AG09319 (cell line): ENCODE measurements around the gene MAPKAP1.

Source experiments
- DNase-seq: peaks from one replicate; pipeline ENCODE4 v3.0.0-alpha.2; 2010; ENCODE audit warnings: low read depth; ENCODE audit errors: extremely low read depth
- TF ChIP-seq, protein P1 (sequence below): IDR thresholded peaks from 2 replicates; pipeline ENCODE4 v1.5.1; 2011; ENCODE audit warnings: low read depth, mild to moderate bottlenecking, inconsistent platforms, low read length, moderate library complexity

The MAPKAP1 gene

DNA sequence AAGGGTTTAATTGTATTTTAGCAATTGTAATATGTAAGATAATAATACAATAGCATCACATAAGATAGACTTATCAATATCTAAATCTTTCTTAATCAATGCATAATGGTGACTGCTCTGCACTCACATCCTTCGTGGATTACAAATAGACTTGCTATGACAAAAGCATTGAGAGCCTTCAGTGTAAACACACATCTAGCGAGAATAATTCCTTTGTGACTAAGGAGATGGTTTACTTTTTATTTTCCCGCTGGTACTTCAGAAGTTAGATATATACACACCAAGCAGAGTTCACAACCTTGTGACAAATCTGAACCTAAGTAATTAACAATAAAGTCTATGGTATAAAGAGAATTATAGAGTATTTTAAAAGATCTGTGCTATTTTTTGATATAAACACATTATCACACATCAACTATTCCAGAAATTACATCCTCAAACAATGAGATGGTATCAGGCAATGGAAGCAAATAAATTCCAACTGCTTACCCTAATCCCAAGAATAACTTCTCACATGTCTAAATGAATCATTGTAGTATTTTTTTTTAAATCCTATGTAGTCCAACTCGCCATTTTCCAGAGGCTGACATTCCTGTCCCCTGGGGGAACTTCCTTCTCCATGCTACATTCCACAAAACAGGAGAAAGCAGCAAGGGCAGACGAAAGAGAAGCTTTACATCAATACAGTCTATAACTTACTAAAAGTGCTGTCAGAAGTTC is 51.2 kb downstream of the MAPKAP1 start:
- no peak for DNase-seq
- TF ChIP-seq, protein P1, sequence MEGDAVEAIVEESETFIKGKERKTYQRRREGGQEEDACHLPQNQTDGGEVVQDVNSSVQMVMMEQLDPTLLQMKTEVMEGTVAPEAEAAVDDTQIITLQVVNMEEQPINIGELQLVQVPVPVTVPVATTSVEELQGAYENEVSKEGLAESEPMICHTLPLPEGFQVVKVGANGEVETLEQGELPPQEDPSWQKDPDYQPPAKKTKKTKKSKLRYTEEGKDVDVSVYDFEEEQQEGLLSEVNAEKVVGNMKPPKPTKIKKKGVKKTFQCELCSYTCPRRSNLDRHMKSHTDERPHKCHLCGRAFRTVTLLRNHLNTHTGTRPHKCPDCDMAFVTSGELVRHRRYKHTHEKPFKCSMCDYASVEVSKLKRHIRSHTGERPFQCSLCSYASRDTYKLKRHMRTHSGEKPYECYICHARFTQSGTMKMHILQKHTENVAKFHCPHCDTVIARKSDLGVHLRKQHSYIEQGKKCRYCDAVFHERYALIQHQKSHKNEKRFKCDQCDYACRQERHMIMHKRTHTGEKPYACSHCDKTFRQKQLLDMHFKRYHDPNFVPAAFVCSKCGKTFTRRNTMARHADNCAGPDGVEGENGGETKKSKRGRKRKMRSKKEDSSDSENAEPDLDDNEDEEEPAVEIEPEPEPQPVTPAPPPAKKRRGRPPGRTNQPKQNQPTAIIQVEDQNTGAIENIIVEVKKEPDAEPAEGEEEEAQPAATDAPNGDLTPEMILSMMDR: no peak

DNA sequence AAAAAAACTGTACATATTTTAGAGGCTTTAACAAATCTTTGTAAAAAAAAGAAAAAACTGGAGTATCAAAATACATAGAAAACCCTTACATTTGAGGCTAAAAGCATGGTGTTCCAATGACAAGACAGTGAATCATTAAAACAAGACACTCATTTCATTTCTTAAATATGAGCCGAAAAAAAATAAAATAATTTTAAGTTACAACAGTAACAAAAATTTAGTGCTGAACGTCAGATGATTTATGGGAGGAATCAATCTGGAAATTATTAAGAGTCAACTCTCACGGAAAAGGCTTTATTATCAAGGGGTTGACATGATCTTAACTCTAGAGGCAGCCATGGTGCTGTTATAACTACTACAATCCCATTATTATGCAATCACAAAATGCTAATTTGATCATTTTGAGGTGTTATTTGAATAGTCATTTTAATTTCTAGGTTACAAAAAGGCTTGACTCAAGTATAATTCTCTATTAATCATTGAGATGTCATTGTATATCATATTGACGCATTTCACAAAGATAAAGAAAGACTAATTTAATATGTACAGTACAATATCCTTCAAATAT is 51.9 kb downstream of the MAPKAP1 start:
- TF ChIP-seq, protein P1: no peak
- DNase-seq: no peak

DNA sequence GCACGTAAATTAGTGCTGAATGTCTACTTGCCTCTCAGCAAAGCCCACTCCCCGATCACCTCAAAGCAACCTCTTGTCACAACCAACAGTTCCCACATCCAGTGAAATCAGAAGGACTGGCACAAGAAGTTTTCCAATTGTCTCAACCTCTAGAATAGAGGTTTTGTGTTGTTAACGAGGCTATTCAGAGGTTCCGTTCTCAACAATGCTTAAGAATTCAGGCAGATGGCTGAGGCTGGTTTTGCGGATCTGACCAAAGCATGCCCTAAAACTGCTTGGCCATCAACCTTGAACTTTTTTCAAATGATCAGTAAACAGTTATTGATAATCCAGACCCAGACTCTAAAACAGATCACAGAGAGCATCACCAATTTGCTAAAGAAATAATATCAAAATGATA is 52.9 kb downstream of the MAPKAP1 start:
- DNase-seq: no peak
- TF ChIP-seq, protein P1: no peak

DNA sequence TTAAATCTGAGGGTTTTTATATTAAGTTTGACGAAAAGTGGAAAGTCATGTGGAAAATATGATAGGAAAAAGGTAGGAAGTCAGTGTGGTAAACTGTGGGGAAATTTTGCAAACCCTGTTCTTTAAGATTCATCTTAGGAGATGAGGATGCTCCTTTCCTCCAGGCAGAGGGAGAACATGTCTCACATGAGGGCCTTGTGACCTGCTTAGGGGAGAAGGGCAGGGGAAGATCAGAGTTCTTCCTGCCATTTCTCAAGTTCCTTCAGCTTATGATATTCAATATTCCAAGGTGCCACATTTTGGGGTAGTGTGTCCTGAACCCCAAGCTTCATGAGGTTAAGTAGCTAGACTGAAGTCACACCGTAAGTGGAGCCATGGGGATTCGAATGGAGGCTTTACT is 53.7 kb downstream of the MAPKAP1 start:
- DNase-seq: no peak
- TF ChIP-seq, protein P1: no peak

DNA sequence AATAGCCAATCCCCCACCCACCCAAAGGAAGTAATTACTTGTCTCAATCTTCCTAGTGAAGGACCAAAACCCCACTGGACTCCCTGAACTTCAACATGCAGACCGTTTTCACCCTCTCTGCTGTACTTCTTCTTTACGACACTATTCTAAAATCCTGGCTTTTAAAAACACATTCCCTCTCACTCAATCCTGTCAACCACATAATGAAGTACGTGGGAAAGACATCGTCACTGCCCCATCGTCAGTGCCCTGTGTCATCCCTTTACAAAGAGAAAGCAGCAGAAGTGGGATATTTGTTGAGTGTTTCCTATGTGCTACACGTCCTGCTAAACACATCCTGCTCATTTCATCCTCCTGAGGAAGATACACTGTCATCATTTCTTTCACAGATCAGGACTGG is 54.2 kb downstream of the MAPKAP1 start:
- TF ChIP-seq, protein P1: no peak
- DNase-seq: no peak

DNA sequence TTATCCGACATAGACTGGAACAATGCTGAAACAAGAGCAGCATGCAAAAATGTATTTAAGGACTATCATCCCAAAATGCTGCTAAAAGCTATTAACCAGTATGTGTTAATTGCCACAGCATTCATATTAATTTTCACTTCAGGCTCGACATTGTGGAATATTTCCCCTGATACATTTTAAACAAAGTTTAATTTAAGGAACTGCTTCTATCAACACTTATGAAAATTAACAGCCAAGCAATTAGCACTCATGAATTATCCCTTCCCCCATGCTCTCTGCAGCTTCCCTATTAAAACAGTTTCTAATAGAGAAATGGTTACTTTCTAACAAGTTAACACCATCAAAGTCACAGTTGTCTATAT is 54.8 kb downstream of the MAPKAP1 start:
- no peak for DNase-seq
- TF ChIP-seq, protein P1: no peak

DNA sequence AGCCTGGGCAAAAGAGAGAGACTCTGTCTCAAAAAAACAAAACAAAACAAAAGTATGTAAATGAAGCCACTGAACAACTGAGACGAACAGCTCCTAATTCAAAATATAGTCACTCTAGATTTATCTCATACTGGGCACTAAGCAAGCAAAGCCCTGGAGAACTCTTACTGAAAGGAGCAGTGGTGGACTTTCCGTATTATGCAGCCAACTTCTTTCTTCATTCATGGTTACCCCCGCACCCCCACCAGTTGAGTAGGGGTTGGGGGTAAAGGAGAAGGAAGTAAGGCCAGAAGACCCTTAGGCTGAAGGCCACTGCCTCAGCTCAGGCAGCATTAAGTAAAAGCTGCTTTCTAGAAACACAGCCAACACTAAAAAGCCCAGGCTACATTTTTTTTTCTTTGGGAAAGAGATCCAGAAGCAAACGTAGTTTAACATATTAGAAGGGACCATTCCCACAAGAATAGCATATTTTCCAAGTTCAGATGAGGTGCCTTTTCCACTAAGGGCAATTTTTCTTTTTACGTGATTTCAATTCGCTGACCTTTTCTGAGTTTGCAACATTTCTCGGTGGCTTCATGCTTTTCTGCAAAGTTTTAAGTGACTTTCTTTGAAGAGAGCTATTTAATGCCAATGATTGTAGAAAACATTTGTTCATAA is 55.3 kb downstream of the MAPKAP1 start:
- TF ChIP-seq, protein P1: no peak
- DNase-seq: no peak
